ENCODE data around the gene TMEM250. TPM values are rescaled to one million over a fixed set of nuclear protein-coding genes. Genes with fewer than 3 reads are reported as not detected.

Gene TMEM250
- total and polyA plus RNA-seq, 12 donors: 9.7 to 26.4 (median 15.4) TPM

GRCh38 chr9:136155576-136155975 is 36.9 kb upstream of the TMEM250 start:
- no peak for ATAC-seq
- 89 to 91% methylated on average over 17 of the region's 17 CpGs for WGBS, 2 donors
- Histone ChIP-seq H3K9me3 (no peaks in the 10 kb centered on the region), H3K27me3 (peaks cover 4 to 32% (median 15%) of the 10 kb centered on the region in 7 donors), H3K4me1 (peaks cover 0 to 7% (median 0%) of the 10 kb centered on the region in 9 donors), H3K4me3 (no peak overlapping the region), H3K27ac (no peak overlapping the region), H3K36me3 (no peaks in the 10 kb centered on the region)
- no peak for TF ChIP-seq CTCF (IDR thresholded peaks at IDR 0.05)
- DNase-seq: no peak
- intact Hi-C loops (cut with DNase I): loop anchor here in 1 of 10 donors (10.0 kb wide), 1 partner anchor 1121 kb away; no protein-coding TSS in a partner anchor

- Histone ChIP-seq H3K36me3 (no peaks in the 10 kb centered on the region), H3K27ac (no peak overlapping the region), H3K4me3 (no peak overlapping the region), H3K9me3 (no peaks in the 10 kb centered on the region), H3K27me3 (peaks cover 4 to 32% (median 16%) of the 10 kb centered on the region in 7 donors), H3K4me1 (peaks cover 0 to 7% (median 0%) of the 10 kb centered on the region in 9 donors)
- intact Hi-C loops (cut with DNase I): loop anchor here in 2 of 10 donors (5.0 to 10.0 kb wide), 2 partner anchors 122 to 1120 kb away; no protein-coding TSS in a partner anchor
- no peak for TF ChIP-seq CTCF (IDR thresholded peaks at IDR 0.05)
- DNase-seq (no peak), ATAC-seq (no peak)
- 86 to 91% methylated on average over 14 of the region's 14 CpGs for WGBS, 2 donors
Observed at GRCh38 chr9:136154943-136155342, 36.3 kb upstream of the TMEM250 start.

GRCh38 chr9:136153381-136154065 is 34.8 kb upstream of the TMEM250 start:
- 80% methylated on average over 24 of the region's 24 CpGs for WGBS, 2 donors
- intact Hi-C loops (cut with DNase I): loop anchor here in 2 of 10 donors (5.0 to 10.0 kb wide), 2 partner anchors 124 to 1119 kb away; no protein-coding TSS in a partner anchor
- TF ChIP-seq CTCF (IDR thresholded peaks at IDR 0.05): no peak

GRCh38 chr9:136152931-136153330 is 34.3 kb upstream of the TMEM250 start:
- no peak for ATAC-seq
- WGBS, 2 donors: 94 to 96% methylated on average over 12 of the region's 12 CpGs

More at GRCh38 chr9:136153381-136154065, 34.8 kb upstream of the TMEM250 start:
- ATAC-seq (no peak), DNase-seq (no peak)
- Histone ChIP-seq H3K9me3 (no peaks in the 10 kb centered on the region), H3K27me3 (peaks cover 4 to 35% (median 26%) of the 10 kb centered on the region in 7 donors), H3K36me3 (no peaks in the 10 kb centered on the region), H3K4me1 (peaks cover 0 to 7% (median 0%) of the 10 kb centered on the region in 9 donors), H3K4me3 (no peak overlapping the region), H3K27ac (no peak overlapping the region)

More at GRCh38 chr9:136152931-136153330, 34.3 kb upstream of the TMEM250 start:
- no peak for DNase-seq
- no peak overlapping the region for H3K4me3 ChIP-seq
- intact Hi-C loops (cut with DNase I): loop anchor here in 2 of 10 donors (5.0 to 10.0 kb wide), 2 partner anchors 124 to 1118 kb away; no protein-coding TSS in a partner anchor
- H3K9me3 ChIP-seq: no peaks in the 10 kb centered on the region
- peaks cover 0 to 7% (median 0%) of the 10 kb centered on the region in 9 donors for H3K4me1 ChIP-seq
- no peak for TF ChIP-seq CTCF (IDR thresholded peaks at IDR 0.05)
- no peaks in the 10 kb centered on the region for H3K36me3 ChIP-seq
- peaks cover 4 to 35% (median 32%) of the 10 kb centered on the region in 7 donors for H3K27me3 ChIP-seq
- no peak overlapping the region for H3K27ac ChIP-seq
